GM12891 (cell line): Measurements from ENCODE around the gene PMFBP1.

Source experiments
- DNase-seq: peaks from one replicate; pipeline ENCODE4 v3.0.0; 2011; ENCODE audit warnings: low spot score; ENCODE audit not compliant: insufficient read length
- FAIRE-seq: peaks from 2 replicates; lab custom pipeline; 2011; peaks lifted over from hg19 to GRCh38; lab: Jason Lieb, UNC
- PAX5 ChIP-seq: IDR thresholded peaks from 2 replicates; pipeline ENCODE4 v1.6.1; 2011; ENCODE audit warnings: low read length, moderate library complexity, mild to moderate bottlenecking; ENCODE audit not compliant: insufficient read depth, severe bottlenecking
- POLR2A ChIP-seq: IDR thresholded peaks from 2 replicates; pipeline ENCODE4 v1.6.1; 2011; ENCODE audit warnings: low read depth, low read length, control low read depth
- POLR2AphosphoS5 ChIP-seq: IDR thresholded peaks from 2 replicates; pipeline ENCODE4 v1.6.1; 2011; ENCODE audit warnings: low read depth, low read length, control low read depth
- POU2F2 ChIP-seq: IDR thresholded peaks from 2 replicates; pipeline ENCODE4 v1.6.1; 2011; ENCODE audit warnings: low read depth, mild to moderate bottlenecking, control low read depth, low read length, moderate library complexity
- SPI1 ChIP-seq: IDR thresholded peaks from 2 replicates; pipeline ENCODE4 v1.6.1; 2011; ENCODE audit warnings: low read depth, low read length, control low read depth
- TAF1 ChIP-seq: IDR thresholded peaks from 2 replicates; pipeline ENCODE4 v1.6.1; 2011; ENCODE audit warnings: low read depth, low read length, control low read depth

The PMFBP1 gene

DNA sequence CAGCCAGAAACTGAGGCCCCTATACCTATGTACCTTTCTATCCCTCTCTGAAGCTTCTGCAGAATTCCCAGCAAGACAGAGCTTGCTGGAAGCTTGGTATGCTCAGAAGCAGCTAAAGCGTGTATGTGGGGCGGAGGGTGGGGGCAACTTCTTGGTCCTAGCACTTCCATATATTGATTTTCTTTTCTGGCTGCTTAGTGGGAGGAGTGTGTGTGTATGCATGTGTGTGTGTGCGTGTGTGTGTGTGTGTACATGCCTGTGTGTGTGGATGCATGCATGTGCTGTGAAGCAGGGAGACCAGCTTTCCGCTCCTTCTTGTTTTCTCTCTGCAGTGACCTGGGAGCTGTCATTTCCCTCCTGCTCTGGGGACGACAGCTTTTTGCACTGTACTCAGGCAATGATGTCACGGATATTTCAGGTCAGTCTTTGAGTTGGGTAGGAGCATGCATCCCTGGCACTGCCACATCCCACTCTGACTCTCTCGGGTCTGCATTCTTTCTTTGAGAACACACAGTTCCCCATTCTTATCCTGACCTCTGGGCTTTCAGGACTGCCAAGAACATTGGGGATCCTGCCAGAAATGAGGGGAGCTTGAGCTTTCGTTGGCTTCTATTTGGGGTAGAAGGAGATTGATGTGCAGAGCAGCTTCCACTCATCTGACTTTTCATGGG is 98.3 kb downstream of the PMFBP1 start:
- FAIRE-seq: no peak
- TF ChIP-seq TAF1 (no peak), POU2F2 (no peak), POLR2AphosphoS5 (no peak), SPI1 (no peak), POLR2A (no peak), PAX5 (no peak)
- DNase-seq: no peak

DNA sequence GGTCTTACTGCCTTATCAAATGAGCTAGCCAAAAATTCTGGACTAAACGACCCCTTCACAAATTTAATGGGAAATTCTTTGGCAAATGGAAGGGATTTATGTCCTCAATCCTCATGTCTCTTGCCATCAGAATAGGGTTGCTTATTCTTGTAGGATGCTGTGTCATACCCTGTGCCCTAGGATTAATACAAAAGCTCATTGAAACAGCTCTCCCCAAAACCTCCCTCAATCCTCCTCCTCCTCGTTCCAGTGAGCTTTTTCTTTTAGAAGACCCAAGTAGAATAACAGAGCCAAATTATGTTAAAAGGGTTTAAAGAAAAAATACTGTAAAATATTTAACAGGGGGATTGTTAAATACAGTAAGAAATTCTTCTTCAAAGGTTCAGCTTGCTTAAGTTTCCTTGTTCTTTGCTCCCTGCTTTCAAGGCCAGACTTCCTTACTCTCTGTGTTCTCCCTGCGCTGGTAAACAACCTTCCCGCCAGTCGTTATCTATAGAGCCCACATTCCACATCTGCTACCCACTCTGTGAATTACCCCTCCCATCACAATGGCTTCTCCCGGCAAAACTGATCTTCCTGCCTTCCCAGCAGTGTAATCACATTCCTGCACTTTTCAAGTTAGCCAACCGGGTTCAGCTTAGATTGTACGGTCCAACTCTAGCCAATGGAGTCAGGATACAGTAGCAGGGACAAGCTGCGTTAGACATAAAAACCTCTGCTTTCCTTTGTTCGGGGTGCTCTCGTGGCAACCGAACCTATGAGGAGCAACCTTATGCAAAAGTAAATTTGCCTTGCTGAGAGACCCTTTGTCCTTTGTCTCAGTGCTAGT is 99.2 kb downstream of the PMFBP1 start:
- no peak for FAIRE-seq
- TF ChIP-seq POLR2AphosphoS5: no peak
- TF ChIP-seq SPI1: no peak
- no peak for TF ChIP-seq POLR2A
- no peak for TF ChIP-seq POU2F2
- TF ChIP-seq PAX5: no peak
- no peak for TF ChIP-seq TAF1
- DNase-seq: no peak
